GM18526 (cell line): ENCODE measurements around the gene FNDC5.
A peak's percentile ranks its signal among the peaks of the same experiment; 100 is the strongest.

Source experiments
- POLR2A ChIP-seq: IDR thresholded peaks from 3 replicates; pipeline ENCODE4 v1.6.1; 2011; ENCODE audit not compliant: insufficient read length; ENCODE audit errors: extremely low read depth

Gene FNDC5

GRCh38 chr1:32863218-32863880 lies 7.4 kb downstream of the FNDC5 start:
- TF ChIP-seq POLR2A = no peak

- no peak for TF ChIP-seq POLR2A
Observed at GRCh38 chr1:32861904-32862695, 8.6 kb downstream of the FNDC5 start.

GRCh38 chr1:32860566-32860965 lies 10.1 kb downstream of the FNDC5 start:
- no peak for TF ChIP-seq POLR2A

DNA sequence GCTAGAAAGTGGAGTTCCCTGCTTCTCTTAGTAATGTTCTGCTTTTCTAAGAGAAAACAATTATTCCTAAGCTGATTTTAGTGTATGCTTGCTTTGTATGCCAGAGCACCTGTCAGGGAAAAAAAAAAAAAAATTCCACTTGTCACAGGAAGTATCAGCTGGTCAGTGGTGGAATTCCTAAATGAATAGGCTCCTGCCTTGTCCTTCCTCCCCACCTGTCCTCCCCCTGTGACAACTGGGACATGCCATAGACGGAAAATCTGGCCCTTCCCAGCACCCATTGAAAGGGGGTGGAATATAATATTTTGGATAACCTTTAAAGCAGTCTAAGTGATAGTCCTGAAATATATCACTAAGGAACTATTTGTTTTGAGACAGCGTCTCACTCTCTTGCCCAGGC lies 10.8 kb downstream of the FNDC5 start:
- TF ChIP-seq POLR2A = no peak

DNA sequence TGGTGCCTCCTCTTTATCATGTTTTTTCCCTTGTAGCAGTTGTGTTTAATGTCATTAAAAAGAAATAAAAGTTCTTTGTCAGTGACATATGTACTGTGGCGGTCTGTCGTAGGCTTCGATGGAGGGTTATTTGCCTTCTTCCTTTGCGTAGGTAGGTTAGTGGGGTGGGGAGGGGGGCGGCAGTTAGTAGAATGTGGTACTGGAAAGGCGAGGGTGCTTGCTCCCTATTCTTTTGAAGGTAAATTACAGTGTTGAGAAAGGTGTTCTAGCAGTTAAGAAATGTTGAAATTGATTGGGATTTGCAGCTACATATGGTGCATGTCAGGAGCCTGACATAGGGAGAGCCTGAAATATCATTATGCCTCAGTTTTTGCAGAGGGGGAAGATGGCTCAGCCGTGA lies 11.9 kb downstream of the FNDC5 start:
- no peak for TF ChIP-seq POLR2A

GRCh38 chr1:32858136-32858535 lies 12.6 kb downstream of the FNDC5 start:
- TF ChIP-seq POLR2A = no peak

- no peak for TF ChIP-seq POLR2A
Observed at GRCh38 chr1:32855861-32856617, 14.7 kb downstream of the FNDC5 start.

DNA sequence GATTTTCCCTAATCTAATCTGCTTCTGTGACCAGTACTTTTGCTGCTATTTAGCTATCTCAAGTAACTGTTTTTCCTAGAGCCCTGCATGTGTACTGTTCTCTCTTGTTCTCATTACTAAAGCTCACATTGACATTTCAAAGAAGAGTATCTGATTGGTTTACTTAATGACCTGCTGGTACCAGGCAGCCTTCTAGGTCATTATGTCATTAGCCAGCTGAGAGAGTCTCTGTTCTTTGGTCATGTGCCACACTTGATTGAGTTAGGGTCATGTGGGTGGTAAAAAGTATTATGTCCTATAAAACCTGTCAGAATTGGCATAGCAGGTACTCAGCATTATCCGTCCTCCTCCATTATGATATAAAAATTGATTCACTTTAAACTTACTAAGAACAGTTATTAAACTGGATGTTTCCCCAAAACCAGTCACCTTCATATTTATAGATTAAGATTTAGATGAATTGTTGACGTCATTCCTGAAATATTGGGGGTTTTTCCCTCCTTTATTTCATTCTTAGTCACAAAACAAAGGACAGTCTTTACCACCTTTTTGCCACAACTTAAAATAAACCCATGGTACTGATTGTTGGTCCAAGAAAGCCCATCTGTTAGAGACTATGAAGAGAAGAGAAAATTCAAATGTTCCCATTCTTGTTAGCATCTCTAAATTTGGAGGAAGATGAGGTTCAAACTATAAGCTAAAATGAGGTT lies 22.2 kb downstream of the FNDC5 start:
- TF ChIP-seq POLR2A = no peak

- TF ChIP-seq POLR2A = no peak
Observed at GRCh38 chr1:32831878-32832277, 38.8 kb downstream of the FNDC5 start.

- TF ChIP-seq POLR2A = no peak
Observed at GRCh38 chr1:32830092-32830852, 40.4 kb downstream of the FNDC5 start.

GRCh38 chr1:32828341-32828740 lies 42.4 kb downstream of the FNDC5 start:
- no peak for TF ChIP-seq POLR2A

GRCh38 chr1:32825181-32825580 lies 45.5 kb downstream of the FNDC5 start:
- no peak for TF ChIP-seq POLR2A

DNA sequence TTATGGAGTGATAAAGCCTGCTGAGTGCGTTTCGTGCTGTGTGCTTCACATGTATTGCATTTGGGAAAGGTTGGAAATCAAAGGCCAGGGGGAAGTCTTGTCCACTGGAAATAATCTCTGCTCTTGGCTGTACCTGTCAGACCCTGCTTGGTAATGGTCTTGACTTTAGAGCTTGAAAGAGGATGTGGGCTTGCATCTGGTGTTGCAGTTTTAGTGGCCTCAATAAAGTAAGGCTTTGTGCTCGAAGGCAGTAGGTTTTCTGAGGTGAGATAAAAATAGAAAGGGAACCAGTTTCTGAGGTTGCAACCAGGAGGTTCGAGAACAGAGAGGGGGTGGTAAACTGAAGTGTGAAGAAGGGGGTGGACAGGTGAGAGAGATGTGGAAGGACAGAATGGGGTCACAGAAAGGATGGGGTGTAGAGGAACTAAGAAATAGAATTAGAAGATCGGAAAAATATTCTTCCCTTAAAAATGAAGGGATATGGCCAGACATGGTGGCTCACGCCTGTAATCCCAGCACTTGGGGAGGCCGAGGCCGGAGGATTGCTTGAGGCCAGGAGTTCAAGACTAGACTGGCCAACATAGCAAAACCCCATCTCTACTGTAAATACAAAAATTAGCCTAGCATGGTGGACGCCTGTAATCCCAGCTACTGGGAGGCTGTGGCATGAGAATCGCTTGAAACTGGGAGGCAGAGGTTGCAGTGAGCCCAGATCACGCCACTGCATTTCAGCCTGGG lies 51.7 kb downstream of the FNDC5 start:
- TF ChIP-seq POLR2A = peak; percentile 42
